Ascending aorta (tissue), 2 donors: Measurements from ENCODE around the gene DKK3. TPM values are rescaled to one million over a fixed set of nuclear protein-coding genes. Genes with fewer than 3 reads are reported as not detected.
A peak's percentile ranks its signal among the peaks of the same experiment; 100 is the strongest.

Experiments used
- DNase-seq, 2 donors: peaks; one replicate each; pipeline ENCODE4 v3.0.0-alpha.2; 2019; ENCODE audit warnings: low spot score in 2 of 2
- H3K27ac ChIP-seq, 2 donors: fragments of 200-600 bp; sonication (generic); one replicate each; pipeline ENCODE4 v1.5.1; 2016 to 2017; ENCODE audit warnings: mild to moderate bottlenecking in 1 of 2
- H3K27me3 ChIP-seq: fragments of 200-600 bp; sonication (generic); one replicate; pipeline ENCODE4 v1.5.1; 2017
- H3K36me3 ChIP-seq, 2 donors: fragments of 200-600 bp; sonication (generic); one replicate each; pipeline ENCODE4 v1.5.1; 2016
- H3K4me1 ChIP-seq, 2 donors: fragments of 200-600 bp; sonication (generic); one replicate each; pipeline ENCODE4 v1.5.1; 2016 to 2017; ENCODE audit warnings: mild to moderate bottlenecking in 1 of 2
- H3K4me3 ChIP-seq, 2 donors: fragments of 200-600 bp; sonication (generic); one replicate each; pipeline ENCODE4 v1.5.1; 2016 to 2017; ENCODE audit warnings: mild to moderate bottlenecking in 1 of 2
- H3K9me3 ChIP-seq, 2 donors: fragments of 200-600 bp; sonication (generic); one replicate each; pipeline ENCODE4 v1.5.1; 2016
- CTCF ChIP-seq, 3 experiments: fragments of 200-600 bp in 2 of 3; fragments of 450-650 bp in 1 of 3; sonication (generic) in 2 of 3; IDR thresholded peaks; one replicate each; pipeline ENCODE4 v1.5.1; 2016 to 2019; ENCODE audit warnings: antibody characterized with exemption in 3 of 3, mild to moderate bottlenecking in 1 of 3, moderate library complexity in 1 of 3
- intact Hi-C: fragments of 100-400 bp; cut with DNase I; formaldehyde crosslinking; loops from one replicate; pipeline ENCODE4 v1.15.1; 2023
- total RNA-seq: library from RNA; depleted of rRNA; stranded (reverse); fragments of >200 nt; gene quantifications from one replicate; pipeline ENCODE4 v1.1.0, GENCODE V29; 2016

The DKK3 gene
- total RNA-seq, 1 donor from 2014 or later = 433 TPM

GRCh38 chr11:11967669-11968510 lies 40.5 kb downstream of the DKK3 start:
- H3K4me1 ChIP-seq = peaks cover 7 to 39% of the 10 kb centered on the region in 2 donors
- TF ChIP-seq CTCF (IDR thresholded peaks at IDR 0.05) = no peak
- intact Hi-C loops = loop anchor here (5.0 kb wide), 1 partner anchor 36 kb away; no protein-coding TSS in a partner anchor
- peak in 1 of 2 donors; percentile 59 for DNase-seq
- H3K36me3 ChIP-seq = peaks cover 9 to 54% of the 10 kb centered on the region in 2 donors
- H3K9me3 ChIP-seq = no peaks in the 10 kb centered on the region
- no peak overlapping the region for H3K4me3 ChIP-seq
- H3K27ac ChIP-seq = peak overlapping the region; percentile 56 to 68
- no peaks in the 10 kb centered on the region for H3K27me3 ChIP-seq

DNA sequence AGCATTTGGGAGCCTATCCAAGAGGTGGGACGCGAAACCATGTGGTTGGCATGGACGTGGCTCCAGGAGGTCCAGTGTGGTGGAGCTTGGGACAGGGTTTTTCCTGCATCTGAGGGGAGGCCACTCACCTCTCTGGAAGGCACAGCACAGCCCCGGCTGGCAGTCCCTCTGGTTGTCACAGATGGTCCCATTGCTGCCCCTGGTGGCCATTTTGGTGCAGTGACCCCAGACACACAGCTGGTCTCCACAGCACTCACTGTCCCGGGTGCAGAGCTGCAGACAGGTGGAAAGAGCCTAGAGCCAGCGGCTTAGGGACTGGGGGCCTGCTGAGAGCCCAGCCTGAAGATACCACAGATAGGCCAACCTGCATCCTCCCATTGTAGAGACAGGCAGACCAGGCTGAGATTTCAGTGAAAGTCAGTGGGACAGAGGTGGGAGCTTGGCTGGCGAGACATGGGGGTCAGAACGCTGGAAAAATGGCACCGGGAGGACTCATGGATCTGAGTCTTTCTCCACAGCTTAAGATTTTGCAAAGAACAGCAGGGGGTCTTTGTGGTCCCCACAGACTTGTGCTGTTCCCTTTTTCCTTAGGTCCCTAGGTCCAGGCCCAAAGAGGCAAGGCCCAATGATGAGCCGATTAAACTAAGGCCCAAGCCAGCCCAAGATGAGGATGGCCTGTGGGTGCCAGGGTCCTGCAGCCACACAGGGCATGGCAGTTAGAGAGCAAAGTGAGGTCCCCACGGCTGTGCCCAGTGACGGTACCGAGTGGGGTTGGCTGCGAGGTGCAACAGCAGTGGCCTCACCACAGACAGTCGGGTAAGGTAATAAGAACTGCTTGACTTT lies 41.4 kb downstream of the DKK3 start:
- no peak overlapping the region for H3K4me3 ChIP-seq
- H3K27ac ChIP-seq = no peak overlapping the region
- no peaks in the 10 kb centered on the region for H3K27me3 ChIP-seq
- TF ChIP-seq CTCF (IDR thresholded peaks at IDR 0.05) = peak; percentile 66 to 78 (median 67)
- H3K36me3 ChIP-seq = peaks cover 10 to 59% of the 10 kb centered on the region in 2 donors
- no peaks in the 10 kb centered on the region for H3K9me3 ChIP-seq
- intact Hi-C loops = loop anchor here (5.0 kb wide), 1 partner anchor 35 kb away; no protein-coding TSS in a partner anchor
- H3K4me1 ChIP-seq = peaks cover 2 to 31% of the 10 kb centered on the region in 2 donors
- DNase-seq = peak in 1 of 2 donors; percentile 87

GRCh38 chr11:11966354-11966741 lies 42.1 kb downstream of the DKK3 start:
- H3K27ac ChIP-seq = no peak overlapping the region

DNA sequence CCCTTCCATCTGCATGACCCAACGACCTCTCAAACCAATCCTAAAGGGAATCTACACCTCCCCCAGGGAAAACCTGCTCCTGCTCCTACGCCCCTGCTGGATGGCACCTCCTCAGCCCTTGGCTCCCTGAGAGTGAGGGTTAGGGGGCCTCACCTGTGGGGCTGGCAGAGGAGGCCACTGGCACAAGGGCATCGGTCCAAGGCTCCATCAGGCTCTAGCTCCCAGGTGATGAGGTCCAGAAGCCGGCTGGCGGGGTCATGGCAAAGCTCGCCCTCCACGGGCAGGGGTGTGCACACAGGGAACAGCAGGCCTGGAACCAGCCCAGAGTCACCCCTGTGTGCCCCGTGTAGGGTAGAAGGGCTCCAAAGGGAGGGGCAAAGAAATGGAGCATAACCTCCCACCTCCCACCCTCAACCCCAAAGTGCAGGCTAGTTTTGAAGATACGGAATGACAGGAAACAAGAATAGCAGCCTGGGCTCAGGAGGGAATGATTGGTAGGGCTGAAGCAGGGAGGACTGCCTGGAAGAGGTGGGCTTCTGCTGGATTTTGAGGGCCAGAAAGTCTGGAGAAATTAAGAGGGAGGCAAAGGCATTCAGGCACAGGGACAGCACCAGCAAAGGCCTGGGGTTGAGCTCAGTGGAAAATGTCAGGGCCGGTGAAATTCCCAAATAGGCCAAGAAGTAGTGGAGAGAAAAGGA lies 42.6 kb downstream of the DKK3 start:
- H3K4me3 ChIP-seq = no peak overlapping the region
- peaks cover 10 to 59% of the 10 kb centered on the region in 2 donors for H3K36me3 ChIP-seq
- H3K27ac ChIP-seq = no peak overlapping the region
- peaks cover 2 to 27% of the 10 kb centered on the region in 2 donors for H3K4me1 ChIP-seq
- intact Hi-C loops = loop anchor here (2.0 to 5.0 kb wide), 2 partner anchors 31 to 34 kb away; no protein-coding TSS in a partner anchor
- no peaks in the 10 kb centered on the region for H3K27me3 ChIP-seq
- TF ChIP-seq CTCF (IDR thresholded peaks at IDR 0.05) = no peak
- H3K9me3 ChIP-seq = no peaks in the 10 kb centered on the region
- DNase-seq = peak in 1 of 2 donors; percentile 56

More at GRCh38 chr11:11966354-11966741, 42.1 kb downstream of the DKK3 start:
- intact Hi-C loops = loop anchor here (5.0 kb wide), 1 partner anchor 34 kb away; no protein-coding TSS in a partner anchor
- no peaks in the 10 kb centered on the region for H3K9me3 ChIP-seq
- DNase-seq = peak in 1 of 2 donors; percentile 61
- H3K4me1 ChIP-seq = peaks cover 2 to 27% of the 10 kb centered on the region in 2 donors
- peaks cover 10 to 59% of the 10 kb centered on the region in 2 donors for H3K36me3 ChIP-seq
- H3K27me3 ChIP-seq = no peaks in the 10 kb centered on the region
- no peak overlapping the region for H3K4me3 ChIP-seq
- TF ChIP-seq CTCF (IDR thresholded peaks at IDR 0.05) = no peak

- Histone ChIP-seq H3K27me3 (no peaks in the 10 kb centered on the region), H3K4me3 (no peak overlapping the region), H3K9me3 (no peaks in the 10 kb centered on the region), H3K36me3 (peaks cover 10 to 59% of the 10 kb centered on the region in 2 donors), H3K27ac (peak overlapping the region in 1 of 2 donors; percentile 40), H3K4me1 (peaks cover 2 to 21% of the 10 kb centered on the region in 2 donors)
- TF ChIP-seq CTCF (IDR thresholded peaks at IDR 0.05) = no peak
- DNase-seq = no peak
- intact Hi-C loops = loop anchor here (2.0 to 5.0 kb wide), 2 partner anchors 32 to 33 kb away; no protein-coding TSS in a partner anchor
Measured at GRCh38 chr11:11965192-11965591, 43.2 kb downstream of the DKK3 start.
